ENCODE measurements around the gene RNF212. TPM values are rescaled to one million over a fixed set of nuclear protein-coding genes. Genes with fewer than 3 reads are reported as not detected.
A peak's percentile ranks its signal among the peaks of the same experiment; 100 is the strongest.

Gene RNF212
- total RNA-seq, 1 donor from 2014 or later, result 7.9 TPM

- Histone ChIP-seq H3K9me3 (no peaks in the 10 kb centered on the region), H3K27me3 (no peaks in the 10 kb centered on the region), H3K4me1 (peaks cover 53% of the 10 kb centered on the region), H3K4me3 (no peak overlapping the region), H3K27ac (peak overlapping the region; percentile 60), H3K36me3 (no peaks in the 10 kb centered on the region)
- intact Hi-C loops (cut with DNase I), result no loop called here
- TF ChIP-seq CTCF (IDR thresholded peaks at IDR 0.05) (no peak), POLR2AphosphoS5 (IDR thresholded peaks at IDR 0.05; ENCODE audit: insufficient read depth in 1 of 2, low read depth in 1 of 2) (no peak), POLR2A (IDR thresholded peaks at IDR 0.05) (no peak)
- DNase-seq (ENCODE audit: extremely low spot score in 2 of 2), result no peak
Observed at GRCh38 chr4:1038948-1039492, 74.3 kb downstream of the RNF212 start.

- no peak overlapping the region for H3K4me3 ChIP-seq
- H3K9me3 ChIP-seq, result no peaks in the 10 kb centered on the region
- no peaks in the 10 kb centered on the region for H3K27me3 ChIP-seq
- no peaks in the 10 kb centered on the region for H3K36me3 ChIP-seq
- DNase-seq (ENCODE audit: extremely low spot score in 2 of 2), result no peak
- H3K27ac ChIP-seq, result no peak overlapping the region
- intact Hi-C loops (cut with DNase I), result no loop called here
- H3K4me1 ChIP-seq, result peaks cover 50% of the 10 kb centered on the region
- no peak for TF ChIP-seq POLR2AphosphoS5 (IDR thresholded peaks at IDR 0.05; ENCODE audit: insufficient read depth in 1 of 2, low read depth in 1 of 2)
- no peak for TF ChIP-seq CTCF (IDR thresholded peaks at IDR 0.05)
- no peak for TF ChIP-seq POLR2A (IDR thresholded peaks at IDR 0.05)
Observed at GRCh38 chr4:1036976-1037810, 76.2 kb downstream of the RNF212 start.

DNA sequence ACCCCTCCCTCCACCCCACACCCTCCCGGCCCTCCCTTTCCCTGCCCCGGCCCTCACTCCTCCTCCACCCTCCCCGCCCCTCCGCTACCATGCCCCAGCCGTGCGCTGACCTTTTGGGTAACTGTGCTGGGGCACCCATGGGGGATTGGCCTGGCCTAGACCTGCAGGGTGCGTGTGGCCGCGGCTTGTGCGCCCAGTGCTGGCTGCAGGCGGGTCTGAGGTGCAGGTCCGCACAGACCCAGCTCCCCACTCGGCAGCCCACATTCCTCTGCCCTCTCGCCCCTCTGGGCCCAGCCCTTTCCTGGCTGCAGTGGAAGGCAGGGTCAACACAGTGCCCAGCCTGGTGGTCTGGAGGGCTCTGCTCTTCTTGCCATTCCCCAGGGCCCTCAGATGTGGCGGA is 77.3 kb downstream of the RNF212 start:
- intact Hi-C loops (cut with DNase I), result no loop called here
- H3K4me3 ChIP-seq, result no peak overlapping the region
- H3K27ac ChIP-seq, result no peak overlapping the region
- DNase-seq (ENCODE audit: extremely low spot score in 2 of 2), result no peak
- no peaks in the 10 kb centered on the region for H3K27me3 ChIP-seq
- TF ChIP-seq POLR2AphosphoS5 (IDR thresholded peaks at IDR 0.05; ENCODE audit: insufficient read depth in 1 of 2, low read depth in 1 of 2), result no peak
- TF ChIP-seq CTCF (IDR thresholded peaks at IDR 0.05), result no peak
- no peak for TF ChIP-seq POLR2A (IDR thresholded peaks at IDR 0.05)
- H3K36me3 ChIP-seq, result no peaks in the 10 kb centered on the region
- peaks cover 40% of the 10 kb centered on the region for H3K4me1 ChIP-seq
- H3K9me3 ChIP-seq, result no peaks in the 10 kb centered on the region

- Histone ChIP-seq H3K4me1 (peaks cover 36% of the 10 kb centered on the region), H3K27ac (no peak overlapping the region), H3K27me3 (no peaks in the 10 kb centered on the region), H3K36me3 (no peaks in the 10 kb centered on the region), H3K4me3 (no peak overlapping the region), H3K9me3 (no peaks in the 10 kb centered on the region)
- DNase-seq (ENCODE audit: extremely low spot score in 2 of 2), result no peak
- no peak for TF ChIP-seq POLR2AphosphoS5 (IDR thresholded peaks at IDR 0.05; ENCODE audit: insufficient read depth in 1 of 2, low read depth in 1 of 2)
- TF ChIP-seq CTCF (IDR thresholded peaks at IDR 0.05), result no peak
- intact Hi-C loops (cut with DNase I), result no loop called here
Observed at GRCh38 chr4:1035510-1035909, 77.9 kb downstream of the RNF212 start.
